CD14-positive monocyte (primary cell): Measurements from ENCODE around the gene DYSF. TPM values are rescaled to one million over a fixed set of nuclear protein-coding genes. Genes with fewer than 3 reads are reported as not detected.
"Not testable (repeated sequence)": the region's sequence is repeated elsewhere in the genome, so short reads cannot be mapped to it uniquely, and the experiment has no call there.

ENCODE experiments used
- DNase-seq, 3 donors: peaks; one replicate each; pipeline ENCODE4 v3.0.0-alpha.2; 2011 to 2022
- H2AFZ ChIP-seq: 2 replicates; pipeline ENCODE4 v1.6.0; 2012; ENCODE audit warnings: mild to moderate bottlenecking, low read depth, low read length, inconsistent platforms; ENCODE audit not compliant: insufficient read depth, poor library complexity, severe bottlenecking
- H3K27ac ChIP-seq, 2 donors: 1 replicate in 1 of 2; 2 replicates in 1 of 2; pipeline ENCODE4 v1.5.1; 2012 to 2013; ENCODE audit warnings: low read length in 2 of 2, control low read depth in 1 of 2, inconsistent platforms in 1 of 2, low read depth in 1 of 2, mild to moderate bottlenecking in 1 of 2
- H3K27me3 ChIP-seq, 2 donors: one replicate each; pipeline versions ENCODE4 v1.6.0 to v1.6.1; 2011 to 2013; ENCODE audit warnings: low read length in 2 of 2; ENCODE audit not compliant: control insufficient read depth in 2 of 2, insufficient read depth in 2 of 2
- H3K36me3 ChIP-seq, 2 donors: replicated peaks in 1 of 2; 1 replicate in 1 of 2; 2 replicates in 1 of 2; pipeline versions ENCODE4 v1.5.1 to v1.6.1; 2012 to 2013; ENCODE audit warnings: low read length in 2 of 2, control low read depth in 1 of 2, inconsistent platforms in 1 of 2, mild to moderate bottlenecking in 1 of 2; ENCODE audit not compliant: insufficient read depth in 2 of 2, control insufficient read depth in 1 of 2
- H3K4me1 ChIP-seq, 2 donors: 1 replicate in 1 of 2; 2 replicates in 1 of 2; pipeline versions ENCODE4 v1.5.1 to v1.6.1; 2012 to 2013; ENCODE audit warnings: low read length in 2 of 2, control low read depth in 1 of 2, inconsistent platforms in 1 of 2, mild to moderate bottlenecking in 1 of 2, moderate library complexity in 1 of 2; ENCODE audit not compliant: insufficient read depth in 2 of 2, control insufficient read depth in 1 of 2
- H3K4me2 ChIP-seq: replicated peaks from 2 replicates; pipeline ENCODE3; 2012; ENCODE audit warnings: low read length, moderate library complexity, mild to moderate bottlenecking; ENCODE audit not compliant: poor library complexity, severe bottlenecking; ENCODE audit errors: extremely low read depth
- H3K4me3 ChIP-seq, 3 experiments: fragments of 200-600 bp in 1 of 3; sonication (generic) in 1 of 3; replicated peaks in 1 of 3; 1 replicate in 2 of 3; 2 replicates in 1 of 3; pipeline ENCODE4 v1.5.1; 2011 to 2013; ENCODE audit warnings: low read length in 3 of 3, mild to moderate bottlenecking in 3 of 3, control low read depth in 2 of 3, low read depth in 2 of 3, inconsistent platforms in 1 of 3, moderate library complexity in 1 of 3
- H3K79me2 ChIP-seq: 2 replicates; pipeline ENCODE4 v1.6.0; 2012; ENCODE audit warnings: mild to moderate bottlenecking, control low read depth, inconsistent platforms, low read length, moderate library complexity; ENCODE audit not compliant: insufficient read depth
- H3K9ac ChIP-seq: 2 replicates; pipeline ENCODE4 v1.6.0; 2017; ENCODE audit warnings: low read length, mild to moderate bottlenecking; ENCODE audit not compliant: insufficient read depth, poor library complexity, severe bottlenecking
- H3K9me3 ChIP-seq, 2 donors: replicated peaks in 1 of 2; 1 replicate in 1 of 2; 2 replicates in 1 of 2; pipeline versions ENCODE4 v1.5.1 to v1.6.1; 2012 to 2013; ENCODE audit warnings: low read length in 2 of 2, control low read depth in 1 of 2; ENCODE audit not compliant: control insufficient read depth in 1 of 2, insufficient read depth in 1 of 2
- H4K20me1 ChIP-seq: 2 replicates; pipeline ENCODE4 v1.6.0; 2012; ENCODE audit warnings: mild to moderate bottlenecking, low read length, control low read depth, moderate library complexity; ENCODE audit not compliant: insufficient read depth
- H3K27ac Mint-ChIP-seq, 7 donors: one replicate each; pipeline ENCODE4 v1.8.0; 2020; ENCODE audit warnings: mild to moderate bottlenecking in 7 of 7, mixed read lengths in 7 of 7, moderate library complexity in 6 of 7, inconsistent platforms in 2 of 7
- H3K27me3 Mint-ChIP-seq, 3 donors: one replicate each; pipeline ENCODE4 v1.8.0; 2021 to 2022; ENCODE audit warnings: low read depth in 3 of 3, mild to moderate bottlenecking in 3 of 3, mixed read lengths in 3 of 3, moderate library complexity in 3 of 3, inconsistent platforms in 1 of 3
- H3K36me3 Mint-ChIP-seq, 2 donors: one replicate each; pipeline ENCODE4 v1.8.0; 2020; ENCODE audit warnings: mixed read lengths in 2 of 2, inconsistent platforms in 1 of 2, mild to moderate bottlenecking in 1 of 2
- H3K4me1 Mint-ChIP-seq: one replicate; pipeline ENCODE4 v1.8.0; 2020; ENCODE audit warnings: mild to moderate bottlenecking, mixed read lengths
- H3K4me3 Mint-ChIP-seq, 2 donors: one replicate each; pipeline ENCODE4 v1.8.0; 2020; ENCODE audit warnings: mild to moderate bottlenecking in 2 of 2, mixed read lengths in 2 of 2, moderate library complexity in 1 of 2
- H3K9me3 Mint-ChIP-seq, 7 donors: one replicate each; pipeline ENCODE4 v1.8.0; 2020 to 2022; ENCODE audit warnings: mixed read lengths in 7 of 7, mild to moderate bottlenecking in 6 of 7, moderate library complexity in 6 of 7, inconsistent platforms in 2 of 7
- CTCF ChIP-seq: fragments of 200-600 bp; IDR thresholded peaks from one replicate; pipeline ENCODE4 v1.8.0; 2022; ENCODE audit warnings: antibody characterized with exemption, mild to moderate bottlenecking
- WGBS: methylation state at CpG from one replicate; pipeline ENCODE4 v1.1.5; 2013; ENCODE audit warnings: missing lambda C conversion rate; ENCODE audit not compliant: insufficient coverage; 5-methylcytosine and 5-hydroxymethylcytosine counted together
- intact Hi-C, 2 donors: fragments of 100-400 bp; cut with micrococcal nuclease; formaldehyde crosslinking; loops; one replicate each; pipeline versions ENCODE4 v1.15.0 to v1.15.1; 2023
- polyA plus RNA-seq, 3 donors: library from polyadenylated mRNA; depleted of rRNA in 1 of 3; unstranded in 2 of 3; stranded (reverse) in 1 of 3; fragments of 300-500 nt in 2 of 3; fragments of >200 nt in 1 of 3; fragmentation: Illumina TruSeq in 2 of 3; gene quantifications; 1 replicate in 2 of 3; 2 replicates in 1 of 3; pipeline ENCODE4 v1.2.3, GENCODE V29; 2012 to 2021

DYSF gene
- polyA plus RNA-seq, 3 donors: 16.1 to 72.5 (median 31.2) TPM

- no peak for DNase-seq
- no peak for TF ChIP-seq CTCF
- H3K4me3 ChIP-seq: no peak overlapping the region
- H3K9me3 ChIP-seq: no peaks in the 10 kb centered on the region
- H3K4me1 Mint-ChIP-seq: no peaks in the 10 kb centered on the region
- no peak overlapping the region for H3K9ac ChIP-seq
- peaks cover 5% of the 10 kb centered on the region for H4K20me1 ChIP-seq
- no peak overlapping the region for H3K4me3 Mint-ChIP-seq
- H3K9me3 Mint-ChIP-seq: peaks cover 0 to 4% (median 0%) of the 10 kb centered on the region in 7 donors
- no peak overlapping the region for H3K4me2 ChIP-seq
- H3K36me3 ChIP-seq: peaks cover 39 to 42% of the 10 kb centered on the region in 2 donors
- no peak overlapping the region for H3K27ac ChIP-seq
- H3K27me3 Mint-ChIP-seq: no peaks in the 10 kb centered on the region
- H3K4me1 ChIP-seq: no peaks in the 10 kb centered on the region
- no peak overlapping the region for H2AFZ ChIP-seq
- peak overlapping the region in 1 of 7 donors; percentile 26 for H3K27ac Mint-ChIP-seq
- WGBS: no CpG with 5 or more reads among the region's 4 CpGs
- no peaks in the 10 kb centered on the region for H3K27me3 ChIP-seq
- intact Hi-C loops: no loop called here
- H3K79me2 ChIP-seq: no peaks in the 10 kb centered on the region
- H3K36me3 Mint-ChIP-seq: peaks cover 33 to 39% of the 10 kb centered on the region in 2 donors
Observed at GRCh38 chr2:71410696-71411095, 42.7 kb upstream of the DYSF start.

GRCh38 chr2:71416866-71417265 lies 36.5 kb upstream of the DYSF start:
- H3K4me2 ChIP-seq, H3K9me3 ChIP-seq, intact Hi-C loops, H3K79me2 ChIP-seq, H3K4me1 ChIP-seq, H4K20me1 ChIP-seq, H3K4me3 ChIP-seq, H3K27me3 Mint-ChIP-seq, H3K27ac Mint-ChIP-seq, H3K4me1 Mint-ChIP-seq, H3K9me3 Mint-ChIP-seq, DNase-seq, H3K9ac ChIP-seq, H3K27ac ChIP-seq, H2AFZ ChIP-seq, H3K27me3 ChIP-seq: not testable (repeated sequence)
- Mint-ChIP-seq H3K36me3 (peaks cover 12 to 16% of the 10 kb centered on the region in 2 donors), H3K4me3 (peak overlapping the region; percentile 51 to 69)
- H3K36me3 ChIP-seq: peaks cover 8 to 27% of the 10 kb centered on the region in 2 donors
- no CpG with 5 or more reads among the region's 15 CpGs for WGBS
